Keratinocyte (primary cell): ENCODE measurements around the gene NR1I3. TPM values are rescaled to one million over a fixed set of nuclear protein-coding genes. Genes with fewer than 3 reads are reported as not detected.

Source experiments
- DNase-seq: peaks from one replicate; pipeline ENCODE4 v3.0.0-alpha.2; 2011; ENCODE audit warnings: low read depth, missing footprints, low spot score
- FAIRE-seq: peaks from 2 replicates; lab custom pipeline; 2011; peaks lifted over from hg19 to GRCh38; lab: Jason Lieb, UNC
- H2AFZ ChIP-seq: 2 replicates; pipeline ENCODE4 v1.6.0; 2012; ENCODE audit warnings: low read length, control low read depth, inconsistent platforms; ENCODE audit not compliant: control insufficient read depth
- H3K27ac ChIP-seq: 2 replicates; pipeline ENCODE4 v1.5.1; 2011; ENCODE audit warnings: low read length; ENCODE audit not compliant: control insufficient read depth, insufficient read depth
- H3K27me3 ChIP-seq: 3 replicates; pipeline ENCODE4 v1.6.0; 2011; ENCODE audit warnings: low read length; ENCODE audit not compliant: control insufficient read depth, insufficient read depth; ENCODE audit errors: extremely low read depth
- H3K36me3 ChIP-seq, 2 experiments: 2 replicates in 1 of 2; 3 replicates in 1 of 2; pipeline ENCODE4 v1.5.1; 2011; ENCODE audit warnings: low read length in 2 of 2, mild to moderate bottlenecking in 1 of 2; ENCODE audit not compliant: control insufficient read depth in 2 of 2, insufficient read depth in 2 of 2; ENCODE audit errors: extremely low read depth in 1 of 2
- H3K4me1 ChIP-seq: 3 replicates; pipeline ENCODE4 v1.5.1; 2011; ENCODE audit warnings: low read length; ENCODE audit not compliant: control insufficient read depth, insufficient read depth; ENCODE audit errors: extremely low read depth
- H3K4me2 ChIP-seq: 3 replicates; pipeline ENCODE4 v1.6.0; 2011; ENCODE audit warnings: low read depth, low read length; ENCODE audit not compliant: control insufficient read depth, insufficient read depth; ENCODE audit errors: extremely low read depth
- H3K4me3 ChIP-seq, 3 experiments: fragments of 200-600 bp in 1 of 3; sonication (generic) in 1 of 3; 2 replicates in 2 of 3; 3 replicates in 1 of 3; pipeline ENCODE4 v1.5.1; 2011 to 2016; ENCODE audit warnings: low read length in 3 of 3, mild to moderate bottlenecking in 3 of 3, control low read depth in 2 of 3, inconsistent platforms in 1 of 3, low read depth in 1 of 3, mixed read lengths in 1 of 3, mixed run types in 1 of 3, moderate library complexity in 1 of 3; ENCODE audit not compliant: control insufficient read depth in 2 of 3, insufficient read depth in 2 of 3; ENCODE audit errors: extremely low read depth in 1 of 3
- H3K79me2 ChIP-seq: 2 replicates; pipeline ENCODE4 v1.6.0; 2012; ENCODE audit warnings: low read length; ENCODE audit not compliant: control insufficient read depth, insufficient read depth
- H3K9ac ChIP-seq: 3 replicates; pipeline ENCODE4 v1.6.0; 2011; ENCODE audit warnings: low read length; ENCODE audit not compliant: control insufficient read depth, insufficient read depth; ENCODE audit errors: extremely low read depth
- H3K9me1 ChIP-seq: 3 replicates; pipeline ENCODE4 v1.6.0; 2011; ENCODE audit warnings: low read length; ENCODE audit not compliant: control insufficient read depth, insufficient read depth; ENCODE audit errors: extremely low read depth
- H3K9me3 ChIP-seq: 2 replicates; pipeline ENCODE4 v1.5.1; 2012; ENCODE audit warnings: low read depth, low read length; ENCODE audit not compliant: control insufficient read depth
- H4K20me1 ChIP-seq: 3 replicates; pipeline ENCODE4 v1.6.0; 2011; ENCODE audit warnings: low read length; ENCODE audit not compliant: control insufficient read depth, insufficient read depth; ENCODE audit errors: extremely low read depth
- CTCF ChIP-seq, 3 experiments: IDR thresholded peaks in 1 of 3; conservative IDR thresholded peaks in 1 of 3; optimal IDR thresholded peaks in 1 of 3; 2 replicates in 2 of 3; 3 replicates in 1 of 3; pipeline versions ENCODE3 to v1.5.1; 2011; ENCODE audit warnings: low read length in 3 of 3, mild to moderate bottlenecking in 3 of 3, moderate library complexity in 2 of 3, control low read depth in 1 of 3, inconsistent platforms in 1 of 3; ENCODE audit not compliant: insufficient read depth in 2 of 3; ENCODE audit errors: extremely low read depth in 1 of 3
- EZH2 ChIP-seq: IDR thresholded peaks from one replicate; pipeline ENCODE4 v1.6.1; 2012; ENCODE audit warnings: inconsistent platforms, mild to moderate bottlenecking, low read length, moderate library complexity
- dilution Hi-C: fragments of 300-500 bp; cut with MboI; formaldehyde crosslinking; loops from one replicate; pipeline ENCODE4 v1.7.0; 2020; ENCODE audit warnings: low sequenced_read_pairs; ENCODE audit not compliant: extremely low pct_ligation_motif_present
- polyA plus RNA-seq, 5 experiments: library from polyadenylated mRNA; depleted of rRNA in 3 of 5; stranded (reverse) in 3 of 5; stranded (forward) in 1 of 5; unstranded in 1 of 5; fragments of >200 nt; gene quantifications; 1 replicate in 1 of 5; 2 replicates in 3 of 5; 3 replicates in 1 of 5; pipeline versions ENCODE4 v1.2.1 to v1.2.3, GENCODE V29; 2011 to 2012; ENCODE audit warnings: missing spikeins in 2 of 5, low read depth in 1 of 5, low replicate concordance in 1 of 5

The NR1I3 gene
- polyA plus RNA-seq, 1 donor (not counting 4 experiments of a cell fraction or from before 2014, with no cell fraction given) = not detected

- H2AFZ ChIP-seq = no peak overlapping the region
- H3K36me3 ChIP-seq = no peaks in the 10 kb centered on the region
Measured at GRCh38 chr1:161191971-161192370, 46.0 kb downstream of the NR1I3 start.

GRCh38 chr1:161190962-161191521 is 47.0 kb downstream of the NR1I3 start:
- no peak for TF ChIP-seq EZH2
- no peak for TF ChIP-seq CTCF (optimal IDR thresholded peaks at IDR 0.05 in 1 of 3, IDR thresholded peaks at IDR 0.05 in 1 of 3, conservative IDR thresholded peaks at IDR 0.05 in 1 of 3; ENCODE audit: extremely low read depth in 1 of 3, insufficient read depth in 2 of 3, low read length in 3 of 3)
- no peaks in the 10 kb centered on the region for H3K4me1 ChIP-seq
- H2AFZ ChIP-seq = no peak overlapping the region
- H3K4me3 ChIP-seq = no peak overlapping the region
- no peaks in the 10 kb centered on the region for H3K36me3 ChIP-seq
- dilution Hi-C loops = no loop called here
- no peaks in the 10 kb centered on the region for H4K20me1 ChIP-seq
- no peaks in the 10 kb centered on the region for H3K27me3 ChIP-seq
- no peaks in the 10 kb centered on the region for H3K79me2 ChIP-seq
- no peaks in the 10 kb centered on the region for H3K9me1 ChIP-seq
- FAIRE-seq (no peak), DNase-seq (no peak)
- H3K27ac ChIP-seq = no peak overlapping the region
- H3K4me2 ChIP-seq = no peak overlapping the region
- no peaks in the 10 kb centered on the region for H3K9me3 ChIP-seq
- H3K9ac ChIP-seq = no peak overlapping the region

More at GRCh38 chr1:161191971-161192370, 46.0 kb downstream of the NR1I3 start:
- H3K4me2 ChIP-seq = no peak overlapping the region
- FAIRE-seq (no peak), DNase-seq (no peak)
- dilution Hi-C loops = no loop called here
- H3K27me3 ChIP-seq = no peaks in the 10 kb centered on the region
- no peak overlapping the region for H3K9ac ChIP-seq
- no peak for TF ChIP-seq CTCF (optimal IDR thresholded peaks at IDR 0.05 in 1 of 3, IDR thresholded peaks at IDR 0.05 in 1 of 3, conservative IDR thresholded peaks at IDR 0.05 in 1 of 3; ENCODE audit: extremely low read depth in 1 of 3, insufficient read depth in 2 of 3, low read length in 3 of 3)
- TF ChIP-seq EZH2 = no peak
- H4K20me1 ChIP-seq = no peaks in the 10 kb centered on the region
- H3K4me1 ChIP-seq = no peaks in the 10 kb centered on the region
- no peaks in the 10 kb centered on the region for H3K79me2 ChIP-seq
- no peak overlapping the region for H3K4me3 ChIP-seq
- H3K9me1 ChIP-seq = no peaks in the 10 kb centered on the region
- H3K27ac ChIP-seq = no peak overlapping the region
- no peaks in the 10 kb centered on the region for H3K9me3 ChIP-seq
